ENCODE results near the gene CABP7.

The CABP7 gene

DNA sequence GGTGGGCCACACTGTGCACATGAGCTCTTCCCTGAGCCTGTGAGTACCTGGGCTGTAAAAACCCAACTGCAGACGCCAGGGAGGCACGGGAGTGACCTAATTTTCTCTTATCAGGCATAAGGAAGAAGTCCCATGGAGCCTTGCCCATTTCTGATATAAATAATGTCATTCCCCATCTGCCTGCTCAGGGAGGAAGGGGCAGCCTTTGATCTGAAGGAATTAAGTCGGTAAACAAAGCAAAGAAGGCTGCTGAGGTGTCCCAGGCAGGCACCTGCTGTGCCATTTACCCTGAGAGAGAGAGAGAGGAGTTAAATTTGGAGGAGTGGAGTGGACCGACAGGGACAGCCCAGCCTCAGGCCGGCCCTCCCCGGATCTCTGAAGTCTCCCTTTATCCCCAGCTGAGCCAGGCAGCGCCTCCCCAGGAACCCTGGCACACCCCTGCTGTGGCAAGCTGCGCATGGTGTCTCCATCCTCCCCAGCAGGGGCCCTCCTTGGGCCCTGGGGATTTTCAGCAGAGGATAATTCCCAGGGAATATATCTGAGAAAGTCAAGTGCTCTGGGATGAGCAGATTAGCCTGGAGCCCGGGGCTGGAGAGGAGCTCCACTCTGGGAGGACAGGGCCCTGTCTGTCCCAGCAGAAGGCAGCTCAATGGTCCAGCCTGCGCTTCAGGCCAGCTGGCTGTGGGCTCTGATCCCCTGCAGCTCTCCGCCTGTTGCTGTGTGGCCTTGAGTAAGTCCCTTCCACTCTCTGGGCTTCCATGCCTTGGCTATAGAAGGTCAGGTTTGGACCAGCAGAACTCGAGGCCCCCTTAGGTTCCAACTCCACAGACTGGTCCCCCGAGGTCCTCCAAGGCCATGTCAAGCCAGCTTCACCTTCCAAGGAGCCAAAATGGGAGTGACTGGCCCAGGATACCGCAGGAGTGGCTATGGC is 17.5 kb upstream of the CABP7 start:
- DNase-seq = peak in 3 of 58 donors; percentile 28 to 30 (median 28)

- DNase-seq = peak in 23 of 58 donors; percentile 13 to 60 (median 36)
Measured at GRCh38 chr22:29702931-29703501, 16.8 kb upstream of the CABP7 start.

DNA sequence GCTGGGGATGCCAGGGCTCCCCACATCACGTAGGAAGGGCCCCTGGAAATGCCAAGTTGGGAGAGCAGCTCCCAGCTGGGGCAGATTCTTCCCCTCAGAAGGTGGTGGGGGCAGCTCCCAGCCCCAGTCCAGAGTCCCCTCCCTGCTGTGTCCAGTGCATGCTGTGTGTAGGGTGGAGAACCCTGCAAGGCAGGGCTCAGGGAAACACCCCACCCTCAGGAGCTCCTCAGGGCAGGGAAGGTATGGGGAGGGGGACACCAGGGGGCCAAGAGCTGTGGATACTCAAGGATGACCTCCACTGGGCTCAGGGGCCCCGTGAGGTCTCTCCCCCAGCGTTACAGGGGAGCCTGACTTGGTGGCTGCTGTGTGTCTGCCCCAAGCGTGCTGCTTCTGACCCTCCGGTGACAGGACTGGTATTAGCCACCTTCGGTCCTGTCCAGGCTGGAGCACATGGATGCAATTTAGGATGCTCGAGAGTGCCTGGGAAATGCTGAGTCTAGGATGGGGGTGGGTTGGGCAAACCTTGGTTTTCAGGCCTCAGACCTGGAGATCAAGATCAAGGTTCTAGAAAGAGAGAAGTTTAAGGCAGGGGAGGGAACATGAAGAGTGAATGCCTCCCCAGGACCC is 16.1 kb upstream of the CABP7 start:
- no peak for DNase-seq

GRCh38 chr22:29704528-29705285 is 15.1 kb upstream of the CABP7 start:
- peak in 56 of 58 donors; percentile 23 to 90 (median 75) for DNase-seq

DNA sequence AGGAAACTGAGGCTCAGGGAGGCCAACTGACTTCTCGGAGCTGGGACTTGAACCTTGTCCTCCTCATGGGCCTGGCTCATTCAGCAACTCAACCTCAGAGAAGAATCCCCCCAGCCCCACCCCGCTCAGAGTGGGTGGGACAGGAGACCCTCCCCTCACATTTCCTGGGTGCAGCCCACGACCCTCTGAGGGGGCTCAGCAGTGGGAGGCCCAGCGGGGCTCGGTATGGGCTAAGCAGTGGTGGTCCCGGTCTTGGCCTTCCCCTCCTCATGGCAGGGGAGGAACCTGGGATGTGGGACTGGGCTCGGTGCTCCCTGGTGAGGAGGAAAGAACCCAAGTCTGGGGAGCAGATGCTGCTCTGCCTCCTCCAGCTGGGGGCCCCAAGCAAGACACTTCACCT is 14.2 kb upstream of the CABP7 start:
- DNase-seq = no peak

DNA sequence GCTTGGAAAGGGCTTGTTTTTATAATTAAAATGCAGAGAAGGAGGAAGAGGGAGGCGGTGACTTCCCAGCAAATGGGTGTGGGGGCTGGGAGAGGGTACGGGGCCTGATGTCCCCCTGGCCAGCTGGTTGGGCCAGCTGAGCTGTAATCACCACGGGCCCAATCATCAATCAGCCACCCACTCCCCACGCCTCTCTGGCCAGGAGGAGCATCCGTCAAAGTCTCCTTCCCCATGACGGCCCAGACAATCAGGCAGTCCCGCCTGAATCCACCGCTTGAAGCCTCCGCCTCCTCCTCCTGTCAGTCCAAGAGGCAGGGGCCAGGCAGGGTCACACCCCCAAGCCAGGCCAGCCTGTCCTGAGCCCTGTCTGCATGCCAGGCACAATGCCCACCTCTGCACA is 13.3 kb upstream of the CABP7 start:
- no peak for DNase-seq

GRCh38 chr22:29707010-29707409 is 12.8 kb upstream of the CABP7 start:
- DNase-seq = no peak

DNA sequence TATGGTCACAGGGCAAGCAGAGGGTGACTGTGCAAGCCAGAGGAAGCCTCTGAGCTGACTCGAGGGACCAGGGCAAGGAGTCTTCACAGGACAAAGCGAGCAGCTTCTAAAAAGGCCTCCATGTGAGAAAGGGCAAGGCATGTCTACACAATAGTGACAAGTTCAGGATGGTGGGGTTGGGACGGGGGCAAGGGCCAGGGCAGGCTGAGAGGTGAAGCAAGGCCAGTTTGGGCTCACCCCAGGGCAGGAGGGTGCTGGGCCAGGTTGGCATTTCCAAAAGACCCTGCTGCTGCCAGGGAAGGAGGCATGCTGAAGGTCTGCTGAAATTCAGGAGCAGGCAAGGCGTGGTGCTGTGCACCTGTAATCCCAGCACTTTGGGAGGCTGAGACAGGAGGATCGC is 12.3 kb upstream of the CABP7 start:
- no peak for DNase-seq

GRCh38 chr22:29710193-29710592 is 9.6 kb upstream of the CABP7 start:
- DNase-seq = no peak

DNA sequence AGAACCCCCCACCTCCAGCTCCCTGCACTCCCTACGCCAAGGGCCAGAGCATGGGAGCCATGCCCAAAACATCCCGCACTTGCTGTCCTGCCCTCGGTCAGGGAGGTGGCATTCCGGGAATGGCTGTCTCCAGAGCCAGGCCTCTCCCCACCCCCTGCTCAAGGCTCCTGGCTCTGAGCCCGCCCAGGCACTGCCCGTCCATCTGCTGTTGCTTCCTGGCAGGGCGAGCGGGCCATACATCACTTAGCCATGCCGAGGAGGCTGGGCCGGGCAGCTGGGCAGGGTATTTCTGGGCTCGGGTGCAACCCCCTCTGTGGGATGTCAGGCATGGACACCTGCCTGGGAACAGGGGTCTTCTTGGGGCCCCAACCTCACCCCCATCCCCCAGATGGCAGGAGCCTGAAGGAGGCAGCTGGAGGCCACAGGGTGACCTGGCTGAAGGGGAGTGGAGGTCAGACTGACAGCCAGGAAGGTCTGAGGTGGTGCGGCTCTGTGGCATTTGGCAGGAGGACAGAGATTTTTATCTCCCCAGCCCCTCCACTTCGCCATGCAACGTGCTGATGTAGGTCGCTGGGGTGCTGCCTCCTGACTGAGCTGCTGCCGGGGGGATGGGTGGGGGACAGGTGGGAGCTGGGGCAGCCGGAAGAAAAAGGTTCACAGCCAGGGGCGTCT is 8.7 kb upstream of the CABP7 start:
- DNase-seq = peak in 2 of 58 donors; percentile 20 to 21

GRCh38 chr22:29712119-29712518 is 7.7 kb upstream of the CABP7 start:
- DNase-seq = no peak

DNA sequence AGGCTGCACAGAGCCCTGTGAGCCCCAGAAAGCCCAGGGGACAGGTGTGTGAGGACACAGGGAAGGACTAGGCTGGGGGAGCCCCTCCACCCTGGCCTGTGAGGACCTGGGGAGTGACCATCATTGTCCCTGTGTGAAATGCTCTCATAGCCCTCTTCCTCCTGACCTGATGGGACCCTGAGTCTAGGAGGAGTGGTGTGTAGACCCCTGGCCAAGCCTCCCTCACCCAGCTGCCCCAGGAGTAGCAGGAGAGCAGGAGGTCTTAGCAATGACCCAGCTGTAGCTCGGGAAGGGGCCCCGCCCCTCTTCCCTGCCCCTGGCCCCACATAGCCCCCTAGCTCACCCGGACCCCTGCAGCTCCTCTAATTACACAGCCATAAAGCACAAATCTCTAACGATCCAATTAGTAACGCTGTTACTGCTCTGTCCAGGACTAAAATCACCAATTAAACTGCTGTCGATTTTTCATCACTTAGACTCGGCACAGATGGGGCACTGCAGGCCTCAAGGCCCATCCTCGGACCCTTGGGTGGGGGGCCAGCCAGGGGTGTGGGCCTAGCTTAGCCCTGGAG is 6.6 kb upstream of the CABP7 start:
- no peak for DNase-seq

GRCh38 chr22:29715240-29715639 is 4.6 kb upstream of the CABP7 start:
- DNase-seq = no peak

DNA sequence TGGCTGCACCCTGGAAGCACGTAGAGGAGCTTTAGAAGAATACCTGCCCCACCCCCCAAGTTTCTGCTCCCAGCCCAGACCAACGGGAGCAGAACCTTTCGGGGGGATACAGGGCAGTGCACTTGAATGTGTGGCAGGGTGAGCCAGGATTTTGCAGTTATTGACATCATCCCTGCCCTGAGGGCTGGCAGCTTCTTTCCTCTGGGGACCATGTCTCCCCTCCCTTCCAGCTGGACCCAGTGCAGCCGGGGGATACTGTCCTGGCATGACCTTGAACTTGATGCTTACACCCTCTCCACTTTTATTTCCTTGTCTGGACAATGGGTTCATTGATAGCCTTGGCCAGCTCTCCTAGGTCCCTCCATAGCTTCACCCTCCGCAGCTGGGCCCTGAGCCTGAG is 4.1 kb upstream of the CABP7 start:
- DNase-seq = no peak

GRCh38 chr22:29716814-29717545 is 2.8 kb upstream of the CABP7 start:
- DNase-seq = peak in 49 of 58 donors; percentile 6 to 81 (median 60)

DNA sequence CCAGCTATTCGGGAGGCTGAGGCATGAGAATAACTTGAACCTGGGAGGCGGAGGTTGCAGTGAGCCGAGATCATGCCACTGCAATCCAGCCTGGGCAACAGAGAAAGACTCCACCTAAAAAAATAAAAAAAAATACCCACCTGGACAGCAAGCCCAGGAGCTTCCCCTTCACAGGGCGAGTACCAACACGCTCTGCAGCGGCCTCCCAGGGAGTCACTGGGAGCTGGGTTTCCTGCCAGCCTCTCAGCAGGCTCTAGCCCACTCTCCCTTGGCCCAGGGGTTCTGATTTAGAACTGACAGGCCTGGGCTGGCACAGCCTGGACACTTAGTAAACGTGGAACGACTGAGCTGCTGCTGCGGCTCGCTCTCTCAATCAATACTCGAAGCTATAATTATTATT is 2.0 kb upstream of the CABP7 start:
- no peak for DNase-seq

- DNase-seq = no peak
Measured at GRCh38 chr22:29718949-29719898, 579 bp upstream of the CABP7 start.

DNA sequence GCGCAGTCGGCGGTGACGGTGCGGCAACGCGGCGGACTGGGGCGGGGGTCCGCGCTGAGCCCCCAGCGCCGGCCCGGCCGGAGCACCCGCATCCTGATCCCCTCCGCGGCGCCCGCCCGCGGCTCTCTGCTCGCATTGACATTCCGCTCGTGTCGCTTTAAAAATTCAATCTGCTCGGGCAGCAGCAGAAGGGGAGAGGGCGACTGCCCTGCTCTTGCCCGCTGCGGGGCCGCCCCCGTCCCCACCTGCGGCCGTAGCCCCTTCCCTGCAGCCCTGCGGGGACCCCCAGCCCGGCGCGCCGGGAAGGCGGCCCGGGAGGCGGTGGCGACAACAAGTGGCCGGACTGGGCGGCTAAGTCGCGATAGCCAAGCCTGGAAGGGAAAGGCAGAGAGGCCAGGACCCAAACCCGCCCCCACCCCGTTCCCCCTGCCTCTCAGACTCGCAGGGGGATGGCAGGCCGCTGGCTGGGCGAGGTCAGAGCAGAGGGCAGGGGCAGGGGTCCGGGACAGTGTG is 1.1 kb downstream of the CABP7 start:
- no peak for DNase-seq
